ENCODE results near the gene CIZ1. TPM values are rescaled to one million over a fixed set of nuclear protein-coding genes. Genes with fewer than 3 reads are reported as not detected.

Gene CIZ1
- total RNA-seq, 2 experiments from 2014 or later = 140 to 153 TPM

Other genes with a start within 250 kb of the CIZ1 start
- gene EEIG1, start 210.6 kb downstream of the CIZ1 start, total RNA-seq = 100 to 1,000 TPM in 1 of 2 experiments, 10 to 100 TPM in 1; 60.8 to 116 TPM
- gene NAIF1, start 124.3 kb downstream of the CIZ1 start, total RNA-seq = 10 to 100 TPM; 13.8 to 16.7 TPM
- 10 to 100 TPM; 16.5 to 18.1 TPM for gene SLC25A25, start 123.3 kb downstream of the CIZ1 start, total RNA-seq
- 10 to 100 TPM; 51.0 to 56.4 TPM for gene PTGES2, start 63.8 kb downstream of the CIZ1 start, total RNA-seq
- not detected for gene LCN2, start 42.1 kb downstream of the CIZ1 start, total RNA-seq
- 10 to 100 TPM; 85.1 to 85.3 TPM for gene BBLN, start 31.3 kb downstream of the CIZ1 start, total RNA-seq
- gene DNM1, start 11.8 kb upstream of the CIZ1 start, total RNA-seq = under 1 TPM; 0.40 to 0.79 TPM
- 10 to 100 TPM; 47.6 to 57.2 TPM for gene GOLGA2, start 84.4 kb upstream of the CIZ1 start, total RNA-seq
- gene SWI5, start 84.7 kb upstream of the CIZ1 start, total RNA-seq = 10 to 100 TPM; 11.8 to 12.1 TPM
- gene TRUB2, start 130.9 kb upstream of the CIZ1 start, total RNA-seq = 10 to 100 TPM; 22.3 to 34.2 TPM
- gene COQ4, start 131.3 kb upstream of the CIZ1 start, total RNA-seq = 10 to 100 TPM; 29.8 to 41.1 TPM
- gene SLC27A4, start 149.0 kb upstream of the CIZ1 start, total RNA-seq = 10 to 100 TPM; 19.3 to 26.1 TPM
- gene URM1, start 179.8 kb upstream of the CIZ1 start, total RNA-seq = 10 to 100 TPM; 61.4 to 81.0 TPM
- gene CERCAM, start 229.3 kb upstream of the CIZ1 start, total RNA-seq = 10 to 100 TPM in 1 of 2 experiments, 1 to 10 TPM in 1; 5.2 to 12.2 TPM

All from activated CD8-positive, alpha-beta memory T cell treated with anti-CD3 and anti-CD28 coated beads, Interleukin-2, amount 10 ng/mL, durations not matched to agents 7 days and 5 days (primary cell).